Gastroesophageal sphincter (tissue), 3 donors: ENCODE results near the gene GRM3.

ENCODE experiments used
- CTCF ChIP-seq, 4 experiments: fragments of 200-600 bp in 2 of 4; fragments of 450-650 bp in 2 of 4; sonication (generic) in 1 of 4; IDR thresholded peaks; one replicate each; pipeline ENCODE4 v1.5.1; 2017 to 2019; ENCODE audit warnings: antibody characterized with exemption in 4 of 4, mild to moderate bottlenecking in 2 of 4, moderate library complexity in 2 of 4
- POLR2A ChIP-seq, 2 donors: fragments of 450-650 bp; IDR thresholded peaks; one replicate each; pipeline ENCODE4 v1.6.1; 2017; ENCODE audit warnings: antibody characterized with exemption in 2 of 2, mild to moderate bottlenecking in 2 of 2, moderate library complexity in 1 of 2
- POLR2AphosphoS5 ChIP-seq: sonication (generic); formaldehyde crosslinking; IDR thresholded peaks from one replicate; pipeline ENCODE4 v1.6.1; 2017; ENCODE audit warnings: antibody characterized with exemption

GRCh38 chr7:86775203-86775602 is 131.5 kb downstream of the GRM3 start:
- no peak for TF ChIP-seq CTCF (IDR thresholded peaks at IDR 0.05)
- TF ChIP-seq POLR2A (IDR thresholded peaks at IDR 0.05), result no peak
- TF ChIP-seq POLR2AphosphoS5, result no peak
